GM23338 (cell line): ENCODE data around the gene FAM171A1. TPM values are rescaled to one million over a fixed set of nuclear protein-coding genes. Genes with fewer than 3 reads are reported as not detected.

ENCODE experiments used
- ATAC-seq: fragments of 200-7000 bp; cut with Tn5 transposase; 3 replicates; pipeline ENCODE4 v1.9.1; 2020
- DNase-seq: peaks from one replicate; pipeline ENCODE4 v3.0.0-alpha.2; 2015; ENCODE audit warnings: low spot score
- H2AFZ ChIP-seq: fragments of 200-600 bp; sonication (generic); 2 replicates; pipeline ENCODE4 v1.8.0; 2016; ENCODE audit warnings: antibody characterized with exemption, mild to moderate bottlenecking, moderate library complexity
- H3F3A ChIP-seq: fragments of 200-600 bp; sonication (generic); replicated peaks from 2 replicates; pipeline ENCODE4 v1.8.0; 2017; ENCODE audit warnings: antibody characterized with exemption, mixed run types, low read depth
- H3K27ac ChIP-seq: fragments of 200-600 bp; sonication (generic); 2 replicates; pipeline ENCODE4 v1.6.1; 2016; ENCODE audit warnings: low read depth
- H3K27me3 ChIP-seq: fragments of 200-600 bp; sonication (generic); 2 replicates; pipeline ENCODE4 v1.8.0; 2016; ENCODE audit warnings: mild to moderate bottlenecking, mixed run types, moderate library complexity; ENCODE audit not compliant: insufficient read depth
- H3K36me3 ChIP-seq: fragments of 200-600 bp; sonication (generic); 2 replicates; pipeline ENCODE4 v1.8.0; 2016; ENCODE audit warnings: mild to moderate bottlenecking; ENCODE audit not compliant: insufficient read depth
- H3K4me1 ChIP-seq: fragments of 200-600 bp; sonication (generic); 2 replicates; pipeline ENCODE4 v1.8.0; 2016; ENCODE audit warnings: mild to moderate bottlenecking, moderate library complexity; ENCODE audit not compliant: insufficient read depth
- H3K4me2 ChIP-seq: fragments of 200-600 bp; sonication (generic); 2 replicates; pipeline ENCODE4 v1.7.1; 2017; ENCODE audit warnings: mixed run types
- H3K4me3 ChIP-seq: fragments of 200-600 bp; sonication (generic); 2 replicates; pipeline ENCODE4 v1.6.1; 2016; ENCODE audit warnings: mixed run types
- H3K79me2 ChIP-seq: fragments of 200-600 bp; sonication (generic); replicated peaks from 2 replicates; pipeline ENCODE4 v1.8.0; 2017; ENCODE audit warnings: mild to moderate bottlenecking; ENCODE audit not compliant: insufficient read depth
- H3K9me2 ChIP-seq: fragments of 200-600 bp; sonication (generic); 2 replicates; pipeline ENCODE4 v1.8.0; 2017; ENCODE audit not compliant: insufficient read depth
- H4K20me1 ChIP-seq: fragments of 200-600 bp; sonication (generic); replicated peaks from 2 replicates; pipeline ENCODE4 v1.8.0; 2017; ENCODE audit warnings: mild to moderate bottlenecking; ENCODE audit not compliant: insufficient read depth
- H3K27ac Mint-ChIP-seq: 2 replicates; pipeline ENCODE4 v1.8.0; 2020; ENCODE audit warnings: inconsistent platforms, mild to moderate bottlenecking, moderate library complexity, mixed read lengths
- H3K27me3 Mint-ChIP-seq: 3 replicates; pipeline ENCODE4 v1.8.0; 2022; ENCODE audit warnings: low read depth, mild to moderate bottlenecking, moderate library complexity, mixed read lengths, inconsistent platforms; ENCODE audit not compliant: insufficient read depth, poor library complexity
- H3K36me3 Mint-ChIP-seq: 3 replicates; pipeline ENCODE4 v1.8.0; 2021; ENCODE audit warnings: low read depth, mild to moderate bottlenecking, inconsistent platforms, moderate library complexity, mixed read lengths
- H3K4me1 Mint-ChIP-seq: 3 replicates; pipeline ENCODE4 v1.8.0; 2020; ENCODE audit warnings: mild to moderate bottlenecking, inconsistent platforms, mixed read lengths
- H3K4me3 Mint-ChIP-seq: 3 replicates; pipeline ENCODE4 v1.8.0; 2021; ENCODE audit warnings: moderate library complexity, mild to moderate bottlenecking, inconsistent platforms, mixed read lengths
- H3K9me3 Mint-ChIP-seq: 3 replicates; pipeline ENCODE4 v1.8.0; 2020; ENCODE audit warnings: moderate library complexity, mild to moderate bottlenecking, inconsistent platforms, mixed read lengths
- NANOG ChIP-seq: IDR thresholded peaks from 2 replicates; pipeline ENCODE4 v1.6.1; 2016; ENCODE audit warnings: antibody characterized with exemption, borderline replicate concordance
- POLR2AphosphoS5 ChIP-seq: IDR thresholded peaks from 2 replicates; pipeline ENCODE4 v1.6.1; 2016; ENCODE audit warnings: antibody characterized with exemption, low read depth
- STAT1 ChIP-seq: IDR thresholded peaks from one replicate; pipeline ENCODE4 v1.6.1; 2016; ENCODE audit warnings: antibody characterized with exemption; ENCODE audit not compliant: unreplicated experiment
- polyA plus RNA-seq: library from polyadenylated mRNA; unstranded; fragments of >200 nt; fragmentation: Nextera tagmentation; extraction: Ambion mirVana; gene quantifications from 2 replicates; pipeline ENCODE4 v1.2.1, GENCODE V29; 2016
- total RNA-seq: library from RNA; depleted of rRNA; stranded (reverse); fragments of >200 nt; shearing (Covaris generic); gene quantifications from 2 replicates; pipeline ENCODE4 v1.2.3, GENCODE V29; 2014
- TF ChIP-seq, protein P1 (sequence below), 2 experiments: fragments of 200-600 bp in 1 of 2; sonication (generic) in 1 of 2; conservative IDR thresholded peaks; 2 replicates each; pipeline versions ENCODE4 v1.5.1 to v1.6.1; 2016 to 2017; ENCODE audit warnings: antibody characterized with exemption in 2 of 2, low read depth in 2 of 2, mild to moderate bottlenecking in 2 of 2, moderate library complexity in 1 of 2
- TF ChIP-seq, protein P2 (sequence below): IDR thresholded peaks from 2 replicates; pipeline ENCODE4 v1.6.1; 2016; ENCODE audit warnings: antibody characterized with exemption
- TF ChIP-seq, protein P3 (sequence below): fragments of 250-450 bp; sonication (Bioruptor Pico); IDR thresholded peaks from 2 replicates; pipeline ENCODE4 v1.5.0; 2020; ENCODE audit warnings: mild to moderate bottlenecking, moderate library complexity

Gene FAM171A1
- total and polyA plus RNA-seq, 2 experiments from 2014 or later, result 11.3 to 32.2 TPM

DNA sequence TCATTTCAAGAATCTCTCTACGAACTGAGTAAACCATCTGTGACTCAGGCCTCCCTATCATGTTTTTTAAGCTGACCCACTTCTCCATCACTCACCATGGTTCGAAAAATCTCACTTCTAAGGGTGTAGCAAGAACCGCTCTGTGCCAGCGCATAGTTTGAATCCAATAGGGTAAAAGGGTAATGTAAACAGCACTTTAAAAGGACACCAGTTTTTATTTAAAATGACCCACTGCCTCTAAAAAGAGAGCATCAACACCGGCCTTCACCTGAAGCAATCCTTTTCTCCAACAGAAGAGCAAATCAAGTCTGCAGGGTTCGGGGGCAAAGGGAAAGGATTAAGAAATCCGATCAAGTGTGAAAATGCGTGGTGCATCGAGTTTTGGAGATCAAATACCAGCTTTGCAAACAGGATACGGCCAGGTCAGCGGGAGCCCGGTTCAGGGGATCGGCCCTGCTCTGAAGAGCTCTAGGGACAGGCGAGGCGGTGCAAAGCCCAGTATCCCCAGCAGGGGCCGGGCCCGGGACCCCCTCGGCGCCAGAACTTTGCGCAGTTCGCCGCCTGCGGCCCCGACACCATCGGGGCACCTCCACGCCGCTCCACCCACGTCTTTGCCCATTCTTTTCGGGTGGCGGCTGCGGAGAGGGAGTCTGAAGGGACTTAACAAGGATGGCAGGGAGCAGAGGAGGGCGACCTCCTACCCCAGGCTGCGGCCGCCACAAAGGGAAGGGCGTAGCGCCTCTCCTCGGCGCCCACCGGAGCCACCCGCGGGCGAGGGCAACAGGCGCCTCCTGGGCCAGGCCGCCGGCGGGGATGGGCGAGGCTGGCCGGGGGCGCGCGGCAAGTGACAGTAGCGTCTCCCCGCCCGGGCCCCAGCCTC, 203.4 kb downstream of the FAM171A1 start:
- Mint-ChIP-seq H3K9me3 (no peaks in the 10 kb centered on the region), H3K27me3 (peaks cover 2% of the 10 kb centered on the region), H3K36me3 (no peaks in the 10 kb centered on the region), H3K4me3 (peak overlapping the region; percentile 82), H3K4me1 (peaks cover 25% of the 10 kb centered on the region), H3K27ac (peak overlapping the region; percentile 43; the same call in 1 of the 2 replicates)
- H3K4me3 ChIP-seq, result peak overlapping the region; percentile 57
- peaks cover 35% of the 10 kb centered on the region for H3K79me2 ChIP-seq
- ATAC-seq (peak; percentile 83), DNase-seq (peak; percentile 86)
- H2AFZ ChIP-seq, result peak overlapping the region; percentile 24; the same call in 1 of the 2 replicates
- H3F3A ChIP-seq, result no peaks in the 10 kb centered on the region
- TF ChIP-seq NANOG, result no peak
- TF ChIP-seq, protein P1, sequence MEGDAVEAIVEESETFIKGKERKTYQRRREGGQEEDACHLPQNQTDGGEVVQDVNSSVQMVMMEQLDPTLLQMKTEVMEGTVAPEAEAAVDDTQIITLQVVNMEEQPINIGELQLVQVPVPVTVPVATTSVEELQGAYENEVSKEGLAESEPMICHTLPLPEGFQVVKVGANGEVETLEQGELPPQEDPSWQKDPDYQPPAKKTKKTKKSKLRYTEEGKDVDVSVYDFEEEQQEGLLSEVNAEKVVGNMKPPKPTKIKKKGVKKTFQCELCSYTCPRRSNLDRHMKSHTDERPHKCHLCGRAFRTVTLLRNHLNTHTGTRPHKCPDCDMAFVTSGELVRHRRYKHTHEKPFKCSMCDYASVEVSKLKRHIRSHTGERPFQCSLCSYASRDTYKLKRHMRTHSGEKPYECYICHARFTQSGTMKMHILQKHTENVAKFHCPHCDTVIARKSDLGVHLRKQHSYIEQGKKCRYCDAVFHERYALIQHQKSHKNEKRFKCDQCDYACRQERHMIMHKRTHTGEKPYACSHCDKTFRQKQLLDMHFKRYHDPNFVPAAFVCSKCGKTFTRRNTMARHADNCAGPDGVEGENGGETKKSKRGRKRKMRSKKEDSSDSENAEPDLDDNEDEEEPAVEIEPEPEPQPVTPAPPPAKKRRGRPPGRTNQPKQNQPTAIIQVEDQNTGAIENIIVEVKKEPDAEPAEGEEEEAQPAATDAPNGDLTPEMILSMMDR (conservative IDR thresholded peaks at IDR 0.05; ENCODE audit: low read depth in 2 of 2), result peak; percentile 13 to 53; a peak in 2 of 4 replicates
- TF ChIP-seq, protein P2, sequence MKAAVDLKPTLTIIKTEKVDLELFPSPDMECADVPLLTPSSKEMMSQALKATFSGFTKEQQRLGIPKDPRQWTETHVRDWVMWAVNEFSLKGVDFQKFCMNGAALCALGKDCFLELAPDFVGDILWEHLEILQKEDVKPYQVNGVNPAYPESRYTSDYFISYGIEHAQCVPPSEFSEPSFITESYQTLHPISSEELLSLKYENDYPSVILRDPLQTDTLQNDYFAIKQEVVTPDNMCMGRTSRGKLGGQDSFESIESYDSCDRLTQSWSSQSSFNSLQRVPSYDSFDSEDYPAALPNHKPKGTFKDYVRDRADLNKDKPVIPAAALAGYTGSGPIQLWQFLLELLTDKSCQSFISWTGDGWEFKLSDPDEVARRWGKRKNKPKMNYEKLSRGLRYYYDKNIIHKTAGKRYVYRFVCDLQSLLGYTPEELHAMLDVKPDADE, result 0 out of 2 replicates have a peak, but pooled peaks have one; percentile 34
- H3K27ac ChIP-seq, result no peak overlapping the region
- no peaks in the 10 kb centered on the region for H3K9me2 ChIP-seq
- H3K27me3 ChIP-seq, result no peaks in the 10 kb centered on the region
- H3K36me3 ChIP-seq, result no peaks in the 10 kb centered on the region
- H3K4me1 ChIP-seq, result peaks cover 28% of the 10 kb centered on the region
- peak overlapping the region; percentile 80 for H3K4me2 ChIP-seq
- H4K20me1 ChIP-seq, result no peaks in the 10 kb centered on the region

DNA sequence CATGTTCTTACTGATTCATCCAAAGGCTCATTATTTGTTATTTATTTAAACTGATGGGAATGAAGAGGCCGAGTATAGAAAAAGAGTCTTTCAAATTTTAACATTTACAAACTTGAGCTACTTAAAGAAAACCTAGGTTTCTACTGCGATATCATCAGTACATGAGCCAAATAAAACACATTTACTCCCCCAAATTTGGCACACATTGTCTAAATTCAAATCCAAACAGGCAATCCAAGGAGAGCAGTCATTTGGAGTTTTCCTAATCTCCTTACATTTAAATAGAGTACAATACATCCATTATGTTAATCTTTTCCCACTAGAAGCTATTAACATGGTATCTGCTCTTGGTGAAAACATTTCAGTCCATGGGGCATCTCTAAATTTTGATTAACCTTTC, 204.8 kb downstream of the FAM171A1 start:
- peaks cover 46% of the 10 kb centered on the region for H3K79me2 ChIP-seq
- H3K4me2 ChIP-seq, result peak overlapping the region; percentile 80
- H3K4me3 Mint-ChIP-seq, result peak overlapping the region; percentile 82
- H3K4me1 ChIP-seq, result peaks cover 28% of the 10 kb centered on the region
- H3K27ac Mint-ChIP-seq, result no peak overlapping the region
- H3K27me3 Mint-ChIP-seq, result peaks cover 4% of the 10 kb centered on the region
- no peaks in the 10 kb centered on the region for H3K36me3 Mint-ChIP-seq
- H3K27me3 ChIP-seq, result no peaks in the 10 kb centered on the region
- DNase-seq (no peak), ATAC-seq (no peak)
- H3F3A ChIP-seq, result no peaks in the 10 kb centered on the region
- no peaks in the 10 kb centered on the region for H4K20me1 ChIP-seq
- no peaks in the 10 kb centered on the region for H3K9me3 Mint-ChIP-seq
- no peak overlapping the region for H2AFZ ChIP-seq
- peaks cover 25% of the 10 kb centered on the region for H3K4me1 Mint-ChIP-seq
- H3K4me3 ChIP-seq, result peak overlapping the region; percentile 57
- no peak overlapping the region for H3K27ac ChIP-seq
- no peaks in the 10 kb centered on the region for H3K9me2 ChIP-seq
- no peaks in the 10 kb centered on the region for H3K36me3 ChIP-seq
- TF ChIP-seq NANOG, result no peak
- TF ChIP-seq, protein P3, sequence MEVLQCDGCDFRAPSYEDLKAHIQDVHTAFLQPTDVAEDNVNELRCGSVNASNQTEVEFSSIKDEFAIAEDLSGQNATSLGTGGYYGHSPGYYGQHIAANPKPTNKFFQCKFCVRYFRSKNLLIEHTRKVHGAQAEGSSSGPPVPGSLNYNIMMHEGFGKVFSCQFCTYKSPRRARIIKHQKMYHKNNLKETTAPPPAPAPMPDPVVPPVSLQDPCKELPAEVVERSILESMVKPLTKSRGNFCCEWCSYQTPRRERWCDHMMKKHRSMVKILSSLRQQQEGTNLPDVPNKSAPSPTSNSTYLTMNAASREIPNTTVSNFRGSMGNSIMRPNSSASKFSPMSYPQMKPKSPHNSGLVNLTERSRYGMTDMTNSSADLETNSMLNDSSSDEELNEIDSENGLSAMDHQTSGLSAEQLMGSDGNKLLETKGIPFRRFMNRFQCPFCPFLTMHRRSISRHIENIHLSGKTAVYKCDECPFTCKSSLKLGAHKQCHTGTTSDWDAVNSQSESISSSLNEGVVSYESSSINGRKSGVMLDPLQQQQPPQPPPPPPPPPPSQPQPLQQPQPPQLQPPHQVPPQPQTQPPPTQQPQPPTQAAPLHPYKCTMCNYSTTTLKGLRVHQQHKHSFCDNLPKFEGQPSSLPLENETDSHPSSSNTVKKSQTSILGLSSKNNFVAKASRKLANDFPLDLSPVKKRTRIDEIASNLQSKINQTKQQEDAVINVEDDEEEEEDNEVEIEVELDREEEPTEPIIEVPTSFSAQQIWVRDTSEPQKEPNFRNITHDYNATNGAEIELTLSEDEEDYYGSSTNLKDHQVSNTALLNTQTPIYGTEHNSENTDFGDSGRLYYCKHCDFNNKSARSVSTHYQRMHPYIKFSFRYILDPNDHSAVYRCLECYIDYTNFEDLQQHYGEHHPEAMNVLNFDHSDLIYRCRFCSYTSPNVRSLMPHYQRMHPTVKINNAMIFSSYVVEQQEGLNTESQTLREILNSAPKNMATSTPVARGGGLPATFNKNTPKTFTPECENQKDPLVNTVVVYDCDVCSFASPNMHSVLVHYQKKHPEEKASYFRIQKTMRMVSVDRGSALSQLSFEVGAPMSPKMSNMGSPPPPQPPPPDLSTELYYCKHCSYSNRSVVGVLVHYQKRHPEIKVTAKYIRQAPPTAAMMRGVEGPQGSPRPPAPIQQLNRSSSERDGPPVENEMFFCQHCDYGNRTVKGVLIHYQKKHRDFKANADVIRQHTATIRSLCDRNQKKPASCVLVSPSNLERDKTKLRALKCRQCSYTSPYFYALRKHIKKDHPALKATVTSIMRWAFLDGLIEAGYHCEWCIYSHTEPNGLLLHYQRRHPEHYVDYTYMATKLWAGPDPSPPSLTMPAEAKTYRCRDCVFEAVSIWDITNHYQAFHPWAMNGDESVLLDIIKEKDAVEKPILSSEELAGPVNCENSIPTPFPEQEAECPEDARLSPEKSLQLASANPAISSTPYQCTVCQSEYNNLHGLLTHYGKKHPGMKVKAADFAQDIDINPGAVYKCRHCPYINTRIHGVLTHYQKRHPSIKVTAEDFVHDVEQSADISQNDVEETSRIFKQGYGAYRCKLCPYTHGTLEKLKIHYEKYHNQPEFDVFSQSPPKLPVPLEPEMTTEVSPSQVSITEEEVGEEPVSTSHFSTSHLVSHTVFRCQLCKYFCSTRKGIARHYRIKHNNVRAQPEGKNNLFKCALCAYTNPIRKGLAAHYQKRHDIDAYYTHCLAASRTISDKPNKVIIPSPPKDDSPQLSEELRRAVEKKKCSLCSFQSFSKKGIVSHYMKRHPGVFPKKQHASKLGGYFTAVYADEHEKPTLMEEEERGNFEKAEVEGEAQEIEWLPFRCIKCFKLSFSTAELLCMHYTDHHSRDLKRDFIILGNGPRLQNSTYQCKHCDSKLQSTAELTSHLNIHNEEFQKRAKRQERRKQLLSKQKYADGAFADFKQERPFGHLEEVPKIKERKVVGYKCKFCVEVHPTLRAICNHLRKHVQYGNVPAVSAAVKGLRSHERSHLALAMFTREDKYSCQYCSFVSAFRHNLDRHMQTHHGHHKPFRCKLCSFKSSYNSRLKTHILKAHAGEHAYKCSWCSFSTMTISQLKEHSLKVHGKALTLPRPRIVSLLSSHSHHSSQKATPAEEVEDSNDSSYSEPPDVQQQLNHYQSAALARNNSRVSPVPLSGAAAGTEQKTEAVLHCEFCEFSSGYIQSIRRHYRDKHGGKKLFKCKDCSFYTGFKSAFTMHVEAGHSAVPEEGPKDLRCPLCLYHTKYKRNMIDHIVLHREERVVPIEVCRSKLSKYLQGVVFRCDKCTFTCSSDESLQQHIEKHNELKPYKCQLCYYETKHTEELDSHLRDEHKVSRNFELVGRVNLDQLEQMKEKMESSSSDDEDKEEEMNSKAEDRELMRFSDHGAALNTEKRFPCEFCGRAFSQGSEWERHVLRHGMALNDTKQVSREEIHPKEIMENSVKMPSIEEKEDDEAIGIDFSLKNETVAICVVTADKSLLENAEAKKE, result no peak
- TF ChIP-seq, protein P1 (conservative IDR thresholded peaks at IDR 0.05; ENCODE audit: low read depth in 2 of 2), result no peak
- no peak for TF ChIP-seq STAT1
- TF ChIP-seq, protein P2, result no peak
- TF ChIP-seq POLR2AphosphoS5, result no peak
